GM04503 (cell line): ENCODE results near the gene CMC1.
"Not testable (repeated sequence)": the region's sequence is repeated elsewhere in the genome, so short reads cannot be mapped to it uniquely, and the experiment has no call there.

ENCODE experiments used
- DNase-seq: peaks from one replicate; pipeline ENCODE4 v3.0.0-alpha.2; 2012; ENCODE audit warnings: low read depth

Gene CMC1

GRCh38 chr3:28241221-28242160 lies at the start of gene CMC1:
Gene CMC1, plus strand, starts transcription at chr3:28241619. Its CDS starts 175 bp downstream, at chr3:28241794.
- DNase-seq = peak; percentile 75

- no peak for DNase-seq
Observed at GRCh38 chr3:28198161-28198560, 43.3 kb upstream of the CMC1 start.

GRCh38 chr3:28198974-28199373 lies 42.4 kb upstream of the CMC1 start:
- no peak for DNase-seq

GRCh38 chr3:28199643-28200042 lies 41.8 kb upstream of the CMC1 start:
- DNase-seq = not testable (repeated sequence)

GRCh38 chr3:28200366-28200848 lies 41.0 kb upstream of the CMC1 start:
- not testable (repeated sequence) for DNase-seq

- DNase-seq = no peak
Observed at GRCh38 chr3:28206479-28206878, 34.9 kb upstream of the CMC1 start.

- DNase-seq = no peak
Observed at GRCh38 chr3:28207000-28207733, 34.3 kb upstream of the CMC1 start.

GRCh38 chr3:28210968-28211713 lies 30.3 kb upstream of the CMC1 start:
- no peak for DNase-seq

GRCh38 chr3:28212681-28213080 lies 28.7 kb upstream of the CMC1 start:
- no peak for DNase-seq

GRCh38 chr3:28215407-28215806 lies 26.0 kb upstream of the CMC1 start:
- no peak for DNase-seq

- DNase-seq = no peak
Observed at GRCh38 chr3:28218071-28218916, 23.1 kb upstream of the CMC1 start.

GRCh38 chr3:28218917-28219198 lies 22.6 kb upstream of the CMC1 start:
- DNase-seq = no peak

- no peak for DNase-seq
Observed at GRCh38 chr3:28224430-28224829, 17.0 kb upstream of the CMC1 start.

GRCh38 chr3:28226020-28226419 lies 15.4 kb upstream of the CMC1 start:
- no peak for DNase-seq

- no peak for DNase-seq
Observed at GRCh38 chr3:28228623-28229022, 12.8 kb upstream of the CMC1 start.

- DNase-seq = no peak
Observed at GRCh38 chr3:28232659-28233058, 8.8 kb upstream of the CMC1 start.

- DNase-seq = no peak
Observed at GRCh38 chr3:28234454-28234853, 7.0 kb upstream of the CMC1 start.

GRCh38 chr3:28239108-28239507 lies 2.3 kb upstream of the CMC1 start:
- DNase-seq = no peak

GRCh38 chr3:28240441-28240840 lies 978 bp upstream of the CMC1 start:
- DNase-seq = no peak

- DNase-seq = no peak
Observed at GRCh38 chr3:28242519-28242918, 1.1 kb downstream of the CMC1 start.

- DNase-seq = no peak
Observed at GRCh38 chr3:28243424-28244106, 2.1 kb downstream of the CMC1 start.
